Left lung (tissue), 14 donors: ENCODE measurements around the gene CCDC121. TPM values are rescaled to one million over a fixed set of nuclear protein-coding genes. Genes with fewer than 3 reads are reported as not detected.
A peak's percentile ranks its signal among the peaks of the same experiment; 100 is the strongest.

Experiments used
- ATAC-seq: fragments of 200-7000 bp; cut with Tn5 transposase; one replicate; pipeline ENCODE4 v1.9.1; 2020; ENCODE audit warnings: moderate library complexity
- DNase-seq, 4 donors: peaks; one replicate each; pipeline ENCODE4 v3.0.0-alpha.2; 2013 to 2020
- H3K27ac ChIP-seq, 2 donors: fragments of 200-600 bp; sonication (generic) in 1 of 2; one replicate each; pipeline versions ENCODE4 v1.5.0 to v1.8.0; 2020 to 2021
- H3K27me3 ChIP-seq, 2 donors: fragments of 200-600 bp; sonication (generic) in 1 of 2; one replicate each; pipeline versions ENCODE4 v1.5.0 to v1.8.0; 2020 to 2021
- H3K36me3 ChIP-seq, 2 donors: fragments of 200-600 bp; sonication (generic) in 1 of 2; one replicate each; pipeline versions ENCODE4 v1.5.0 to v1.8.0; 2020 to 2021
- H3K4me1 ChIP-seq, 2 donors: fragments of 200-600 bp; one replicate each; pipeline ENCODE4 v1.8.0; 2021
- H3K4me3 ChIP-seq, 2 donors: fragments of 200-600 bp; sonication (generic) in 1 of 2; one replicate each; pipeline versions ENCODE4 v1.5.0 to v1.8.0; 2020 to 2021; ENCODE audit warnings: mild to moderate bottlenecking in 1 of 2
- H3K9me3 ChIP-seq, 2 donors: fragments of 200-600 bp; sonication (generic) in 1 of 2; one replicate each; pipeline versions ENCODE4 v1.5.0 to v1.8.0; 2020 to 2021
- intact Hi-C, 2 donors: fragments of 100-400 bp; cut with DNase I; formaldehyde crosslinking; loops; one replicate each; pipeline versions ENCODE4 v1.11.2 to v1.14.2; 2022
- long read RNA-seq, 12 donors: library from polyadenylated mRNA in 2 of 12; unstranded in 2 of 12; transcript quantifications; one replicate each; pipeline ENCODE4 v2.0.0 and lab custom pipeline, GENCODE V29; 2019 to 2026
- polyA plus RNA-seq, 6 donors: library from polyadenylated mRNA; unstranded; fragments of 120-200 nt; gene quantifications; one replicate each; pipeline ENCODE4 v1.2.1, GENCODE V29; 2013; ENCODE audit not compliant: insufficient read length in 6 of 6
- total RNA-seq, 2 donors: library from RNA; stranded (reverse); fragmentation: NEBNext Ultra II Directional; extraction: Animal tissue kit (Norgen Biotek cat#: 25700); gene quantifications; one replicate each; pipeline ENCODE4 v1.2.1, GENCODE V29; 2021
- TF ChIP-seq, protein P1 (sequence below), 2 donors: fragments of 200-600 bp; sonication (generic) in 1 of 2; IDR thresholded peaks; one replicate each; pipeline versions ENCODE4 v1.5.0 to v1.8.0; 2021; ENCODE audit warnings: antibody characterized with exemption in 2 of 2
- donor health status: DM: no; HTN: yes; CAD: no.
- donor health status: DM: no; HTN: no; CAD: no.

CCDC121 gene, protein sequence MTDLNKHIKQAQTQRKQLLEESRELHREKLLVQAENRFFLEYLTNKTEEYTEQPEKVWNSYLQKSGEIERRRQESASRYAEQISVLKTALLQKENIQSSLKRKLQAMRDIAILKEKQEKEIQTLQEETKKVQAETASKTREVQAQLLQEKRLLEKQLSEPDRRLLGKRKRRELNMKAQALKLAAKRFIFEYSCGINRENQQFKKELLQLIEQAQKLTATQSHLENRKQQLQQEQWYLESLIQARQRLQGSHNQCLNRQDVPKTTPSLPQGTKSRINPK
- total RNA-seq: 1 to 10 TPM; 2.9 to 3.0 TPM
- 10 to 100 TPM; 11.7 to 13.2 (median 13.1) TPM for polyA plus RNA-seq
- long read RNA-seq, donor 1, transcript CCDC121-201 (2 exons, 2,342 nt): major isoform, 6 of 7 reads
- long read RNA-seq, donor 1, partial matches to known transcripts: 0 of 7 reads
- long read RNA-seq, donor 1, other reads (novel, unspliced or antisense): 0 of 7 reads
- long read RNA-seq, donor 2, partial matches to known transcripts: 15 of 21 reads
- long read RNA-seq, donor 2, other reads (novel, unspliced or antisense): 0 of 21 reads
- long read RNA-seq, donor 3, transcript CCDC121-201 (2 exons, 2,342 nt): major isoform, 5 of 6 reads
- long read RNA-seq, donor 3, partial matches to known transcripts: 0 of 6 reads
- long read RNA-seq, donor 3, other reads (novel, unspliced or antisense): 0 of 6 reads
- long read RNA-seq, donor 4, partial matches to known transcripts: 0 of 1 reads
- long read RNA-seq, donor 4, other reads (novel, unspliced or antisense): 0 of 1 reads
- long read RNA-seq, donor 5, transcript CCDC121-201 (2 exons, 2,342 nt): major isoform, 5 of 5 reads
- long read RNA-seq, donor 5, partial matches to known transcripts: 0 of 5 reads
- long read RNA-seq, donor 5, other reads (novel, unspliced or antisense): 0 of 5 reads
- long read RNA-seq, donor 6, transcript CCDC121-201 (2 exons, 2,342 nt): major isoform, 6 of 6 reads
- long read RNA-seq, donor 6, partial matches to known transcripts: 0 of 6 reads
- long read RNA-seq, donor 6, other reads (novel, unspliced or antisense): 0 of 6 reads
- long read RNA-seq, donor 7, partial matches to known transcripts: 0 of 4 reads
- long read RNA-seq, donor 7, other reads (novel, unspliced or antisense): 0 of 4 reads
- long read RNA-seq, donor 8, partial matches to known transcripts: 0 of 5 reads
- long read RNA-seq, donor 8, other reads (novel, unspliced or antisense): 0 of 5 reads
- long read RNA-seq, donor 9: 0 reads
- long read RNA-seq, donor 10, partial matches to known transcripts: 0 of 1 reads
- long read RNA-seq, donor 10, other reads (novel, unspliced or antisense): 0 of 1 reads
- long read RNA-seq, donor 11, transcript CCDC121-201 (2 exons, 2,342 nt): major isoform, 5 of 7 reads
- long read RNA-seq, donor 11, partial matches to known transcripts: 0 of 7 reads
- long read RNA-seq, donor 11, other reads (novel, unspliced or antisense): 0 of 7 reads
- long read RNA-seq, donor 12, partial matches to known transcripts: 0 of 6 reads
- long read RNA-seq, donor 12, other reads (novel, unspliced or antisense): 0 of 6 reads

DNA sequence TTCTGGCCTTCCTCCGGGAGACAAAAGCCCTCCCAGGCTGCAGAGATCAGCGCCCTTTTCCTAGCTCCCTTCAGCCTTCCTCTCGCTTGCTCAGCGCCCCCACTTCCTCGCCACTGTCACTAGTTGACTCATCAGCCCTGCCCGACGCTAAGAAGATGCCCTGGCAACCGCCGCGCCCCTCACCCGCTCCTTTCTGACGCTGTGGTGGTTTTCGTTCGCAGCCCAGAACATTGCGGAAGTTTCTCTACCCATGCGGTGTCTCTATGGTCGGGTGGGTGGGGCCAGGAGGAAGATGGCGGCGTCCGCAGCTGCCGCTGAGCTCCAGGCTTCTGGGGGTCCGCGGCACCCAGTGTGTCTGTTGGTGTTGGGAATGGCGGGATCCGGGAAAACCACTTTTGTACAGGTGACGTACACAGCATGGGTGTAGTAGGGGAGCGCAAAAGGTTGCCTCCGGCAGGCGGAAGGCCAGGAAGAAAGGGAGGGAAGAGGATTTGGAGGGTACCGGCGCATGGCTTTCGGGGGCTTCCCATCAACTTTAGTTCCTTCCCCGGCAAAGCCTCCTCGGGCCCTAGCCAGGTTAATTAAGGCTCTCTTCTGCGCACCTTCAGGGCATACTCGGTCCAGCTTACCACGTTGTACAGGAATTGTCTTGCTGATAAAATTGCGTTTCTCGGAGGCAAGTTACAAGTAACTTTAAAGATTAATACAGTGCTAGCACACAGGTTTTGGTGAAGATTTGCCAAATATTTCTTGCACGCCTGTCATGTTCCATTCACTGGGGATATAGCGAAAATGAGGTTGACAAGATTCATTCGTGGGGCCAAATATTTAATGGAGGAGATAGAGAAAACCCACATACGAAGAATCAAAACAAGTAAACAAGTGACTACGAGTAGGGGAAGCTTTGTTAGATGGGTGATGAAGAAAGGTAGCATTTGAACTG lies at the start of gene CCDC121, which contains the start of gene GPN1:
TSS of gene CCDC121 (minus strand) at position 246 of the 943 bp plus-strand sequence. CDS start 1,213 bp downstream, outside the sequence.
TSS of gene GPN1 (plus strand) at position 284 of the 943 bp plus-strand sequence. CDS start at position 293, 9 bp downstream.
- peak; percentile 73 to 95 (median 88) for DNase-seq
- H3K4me3 ChIP-seq: peak within 1 kb of the TSS; percentile 88 to 93
- H3K36me3 ChIP-seq: peaks cover 0 to 46% of the 10 kb centered on the region in 2 donors
- peak; percentile 97 for ATAC-seq
- TF ChIP-seq, protein P1, sequence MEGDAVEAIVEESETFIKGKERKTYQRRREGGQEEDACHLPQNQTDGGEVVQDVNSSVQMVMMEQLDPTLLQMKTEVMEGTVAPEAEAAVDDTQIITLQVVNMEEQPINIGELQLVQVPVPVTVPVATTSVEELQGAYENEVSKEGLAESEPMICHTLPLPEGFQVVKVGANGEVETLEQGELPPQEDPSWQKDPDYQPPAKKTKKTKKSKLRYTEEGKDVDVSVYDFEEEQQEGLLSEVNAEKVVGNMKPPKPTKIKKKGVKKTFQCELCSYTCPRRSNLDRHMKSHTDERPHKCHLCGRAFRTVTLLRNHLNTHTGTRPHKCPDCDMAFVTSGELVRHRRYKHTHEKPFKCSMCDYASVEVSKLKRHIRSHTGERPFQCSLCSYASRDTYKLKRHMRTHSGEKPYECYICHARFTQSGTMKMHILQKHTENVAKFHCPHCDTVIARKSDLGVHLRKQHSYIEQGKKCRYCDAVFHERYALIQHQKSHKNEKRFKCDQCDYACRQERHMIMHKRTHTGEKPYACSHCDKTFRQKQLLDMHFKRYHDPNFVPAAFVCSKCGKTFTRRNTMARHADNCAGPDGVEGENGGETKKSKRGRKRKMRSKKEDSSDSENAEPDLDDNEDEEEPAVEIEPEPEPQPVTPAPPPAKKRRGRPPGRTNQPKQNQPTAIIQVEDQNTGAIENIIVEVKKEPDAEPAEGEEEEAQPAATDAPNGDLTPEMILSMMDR (IDR thresholded peaks at IDR 0.05): no peak
- no peaks in the 10 kb centered on the region for H3K27me3 ChIP-seq
- intact Hi-C loops: no loop called here
- H3K9me3 ChIP-seq: no peaks in the 10 kb centered on the region
- H3K27ac ChIP-seq: peak within 1 kb of the TSS; percentile 84 to 88
- peaks cover 6 to 44% of the 10 kb centered on the region in 2 donors for H3K4me1 ChIP-seq

DNA sequence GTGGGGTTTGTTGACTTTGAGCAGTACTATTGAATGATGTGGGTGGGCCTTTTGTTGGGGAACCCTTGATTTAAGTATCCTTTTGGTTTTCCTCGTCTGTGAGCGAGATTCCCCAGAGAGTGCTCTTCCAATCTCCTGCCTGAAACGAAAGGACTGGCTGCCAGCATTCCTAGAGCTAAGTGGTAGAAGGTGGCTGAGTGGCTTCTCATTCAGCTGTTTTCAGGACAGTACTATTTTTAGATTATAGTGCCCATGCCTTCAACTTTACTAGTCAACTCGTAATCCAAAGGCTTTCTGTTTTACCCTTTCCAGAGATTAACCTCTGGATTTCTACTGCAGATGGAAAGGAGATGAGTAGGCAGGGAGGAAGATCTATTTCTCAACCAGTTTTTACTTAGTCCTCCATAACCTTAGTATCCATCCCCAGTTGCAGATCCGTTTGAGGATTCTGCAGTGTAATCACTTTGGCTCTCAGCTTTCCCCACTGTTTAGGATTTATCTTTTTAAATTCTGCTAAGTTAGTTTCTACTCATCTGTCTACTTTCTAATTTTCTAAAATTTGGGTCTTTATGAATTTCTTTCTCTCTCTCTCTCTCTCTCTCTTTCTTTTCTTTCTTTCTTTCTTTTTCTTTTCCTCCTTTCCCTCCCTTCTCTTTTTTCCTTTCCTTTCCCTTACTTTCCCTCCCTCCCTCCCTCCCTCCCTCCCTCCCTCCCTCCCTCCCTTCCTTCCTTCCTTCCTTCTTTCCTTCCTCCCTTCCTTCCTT lies 44.1 kb upstream of the CCDC121 start:
- Histone ChIP-seq H3K9me3 (no peaks in the 10 kb centered on the region), H3K4me3 (no peak overlapping the region), H3K4me1 (peaks cover 0 to 3% of the 10 kb centered on the region in 2 donors), H3K27ac (no peak overlapping the region), H3K27me3 (no peaks in the 10 kb centered on the region), H3K36me3 (peaks cover 4 to 95% of the 10 kb centered on the region in 2 donors)
- DNase-seq (no peak), ATAC-seq (peak; percentile 67)
- intact Hi-C loops: no loop called here
- TF ChIP-seq, protein P1 (IDR thresholded peaks at IDR 0.05): no peak

DNA sequence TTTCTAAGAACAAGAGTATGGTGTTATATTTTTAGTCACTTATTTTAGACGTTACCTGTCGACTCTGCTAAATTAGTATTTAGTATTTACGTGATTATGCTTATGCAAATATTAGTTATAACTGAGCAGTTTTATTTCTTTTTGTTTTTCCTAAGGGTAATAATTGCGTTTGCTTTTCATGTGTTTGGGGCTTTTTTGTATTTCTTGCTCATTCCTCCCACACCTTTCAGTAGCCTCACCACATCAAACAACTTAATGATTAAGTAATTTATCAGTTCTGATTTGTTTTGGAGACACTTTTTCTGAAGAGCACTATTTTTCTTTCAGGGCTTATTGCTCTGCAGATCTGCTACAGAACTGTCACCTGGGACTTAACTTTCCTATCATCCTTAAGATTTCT lies 42.4 kb upstream of the CCDC121 start:
- H3K9me3 ChIP-seq: no peaks in the 10 kb centered on the region
- no peak for DNase-seq
- H3K4me1 ChIP-seq: peaks cover 0 to 20% of the 10 kb centered on the region in 2 donors
- intact Hi-C loops: no loop called here
- H3K27ac ChIP-seq: no peak overlapping the region
- TF ChIP-seq, protein P1 (IDR thresholded peaks at IDR 0.05): no peak
- no peaks in the 10 kb centered on the region for H3K27me3 ChIP-seq
- ATAC-seq: no peak
- H3K4me3 ChIP-seq: no peak overlapping the region
- H3K36me3 ChIP-seq: peaks cover 0 to 93% of the 10 kb centered on the region in 2 donors
